Mesenteric fat pad (tissue), 1 donor: ENCODE measurements around the gene MYO1E. TPM values are rescaled to one million over a fixed set of nuclear protein-coding genes. Genes with fewer than 3 reads are reported as not detected.

Experiments used
- DNase-seq: peaks from one replicate; pipeline ENCODE4 v3.0.0-alpha.2; 2020; ENCODE audit warnings: low spot score
- total RNA-seq: library from RNA; stranded (reverse); fragmentation: NEBNext Ultra II Directional; extraction: Animal tissue kit (Norgen Biotek cat#: 25700); gene quantifications from one replicate; pipeline ENCODE4 v1.2.1, GENCODE V29; 2021
- donor health status: DM: yes; HTN: yes; CAD: no.

The MYO1E gene
- total RNA-seq, 1 donor from 2014 or later: 68.7 TPM

GRCh38 chr15:59203008-59203407 is 169.7 kb downstream of the MYO1E start:
- no peak for DNase-seq

- no peak for DNase-seq
These were observed 172.1 kb downstream of the MYO1E start for GRCh38 chr15:59200560-59200959.

DNA sequence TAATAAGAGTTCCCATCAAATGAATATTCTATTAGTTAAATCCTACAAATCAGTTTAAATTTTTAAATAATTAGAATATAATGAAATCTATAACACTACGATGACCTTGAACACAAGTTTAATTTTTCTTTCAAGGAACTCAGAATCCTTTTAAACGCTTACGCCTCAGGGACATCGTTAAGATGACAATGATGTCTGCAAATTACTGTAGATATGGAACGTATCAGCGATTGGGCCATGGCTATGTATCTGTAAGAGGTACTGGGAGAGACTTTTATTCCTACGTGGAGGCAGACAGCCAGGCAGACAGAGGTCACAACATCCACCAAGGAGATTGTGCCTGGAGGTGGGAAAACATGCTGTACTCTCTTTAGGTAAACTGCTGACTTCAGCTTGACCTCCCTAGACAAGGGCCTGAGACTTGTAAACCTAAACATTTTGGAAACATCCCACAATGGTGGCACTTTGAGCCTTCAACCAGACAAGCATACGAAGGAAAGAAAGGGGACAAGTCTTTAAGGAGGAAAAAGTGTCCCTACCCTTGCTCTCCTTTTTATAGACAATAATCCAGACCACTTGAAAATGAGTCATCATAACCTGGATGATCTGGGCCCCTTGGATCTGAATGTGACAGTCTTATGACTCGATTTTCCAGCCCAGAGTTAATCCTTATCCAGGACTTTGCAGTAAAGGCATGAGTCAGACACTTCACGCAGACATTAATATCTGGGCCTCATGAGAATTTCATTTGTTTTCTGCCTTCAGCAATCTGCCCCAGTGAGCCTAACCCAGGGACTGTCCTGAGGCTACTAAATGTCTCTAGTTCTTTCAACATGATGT is 172.8 kb downstream of the MYO1E start:
- no peak for DNase-seq

GRCh38 chr15:59197454-59197853 is 175.2 kb downstream of the MYO1E start:
- no peak for DNase-seq

DNA sequence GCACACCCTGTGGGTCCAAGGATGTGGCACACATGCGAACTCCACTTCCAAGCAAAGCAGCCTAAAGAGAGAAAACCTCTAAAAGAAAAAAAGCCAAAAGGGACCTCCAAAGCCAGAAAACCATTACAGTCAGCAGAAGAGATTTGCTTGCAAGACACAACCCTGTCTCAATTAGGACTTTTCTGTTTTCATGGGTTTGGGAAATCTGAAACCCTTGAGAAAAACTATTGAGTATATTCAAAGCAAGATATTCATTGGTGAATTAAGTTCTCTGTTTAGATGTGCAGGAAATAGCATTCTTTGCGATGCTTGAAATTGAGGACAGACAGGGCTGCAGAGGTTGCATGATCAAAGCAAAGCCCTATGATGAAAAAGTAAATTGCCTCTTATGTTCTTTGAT is 176.3 kb downstream of the MYO1E start:
- DNase-seq: no peak

GRCh38 chr15:59194639-59195325 is 177.9 kb downstream of the MYO1E start:
- DNase-seq: no peak

DNA sequence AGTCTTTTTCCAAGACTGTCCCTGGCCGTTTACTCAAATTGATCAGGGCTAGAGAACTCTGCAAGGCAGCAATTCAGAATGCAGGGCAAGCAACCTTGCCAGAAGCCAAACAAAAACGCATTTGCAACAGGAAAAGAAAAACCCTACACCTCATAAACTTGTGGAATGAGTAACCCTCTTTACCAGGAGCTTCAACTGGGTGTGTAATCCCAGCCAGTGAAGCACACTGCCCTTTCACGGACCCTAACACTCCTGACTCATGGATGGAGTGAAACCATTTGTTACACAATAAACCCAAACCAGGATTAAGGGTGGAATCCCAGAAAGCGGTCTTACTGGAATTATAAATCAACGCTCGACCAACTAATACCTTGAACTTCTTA is 180.8 kb downstream of the MYO1E start:
- no peak for DNase-seq

DNA sequence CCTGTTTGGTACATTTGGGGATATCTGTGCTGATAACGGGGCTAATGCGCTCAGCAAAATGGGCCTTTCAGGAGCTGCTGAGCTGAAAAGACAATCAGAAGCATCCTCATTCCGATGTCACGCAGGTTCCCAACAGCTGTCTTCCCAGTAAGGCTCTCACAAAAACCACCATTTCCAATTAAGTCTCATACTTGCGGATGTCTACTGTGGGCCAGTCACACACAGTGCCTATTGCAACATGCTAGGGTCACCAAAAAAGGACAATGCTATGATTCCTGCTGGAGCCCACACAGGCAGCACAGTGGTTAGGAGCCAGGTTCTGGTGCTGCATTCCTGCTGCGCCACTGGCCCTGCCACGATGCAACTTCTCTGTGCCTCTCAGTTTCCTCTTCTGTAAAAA is 182.4 kb downstream of the MYO1E start:
- DNase-seq: no peak

DNA sequence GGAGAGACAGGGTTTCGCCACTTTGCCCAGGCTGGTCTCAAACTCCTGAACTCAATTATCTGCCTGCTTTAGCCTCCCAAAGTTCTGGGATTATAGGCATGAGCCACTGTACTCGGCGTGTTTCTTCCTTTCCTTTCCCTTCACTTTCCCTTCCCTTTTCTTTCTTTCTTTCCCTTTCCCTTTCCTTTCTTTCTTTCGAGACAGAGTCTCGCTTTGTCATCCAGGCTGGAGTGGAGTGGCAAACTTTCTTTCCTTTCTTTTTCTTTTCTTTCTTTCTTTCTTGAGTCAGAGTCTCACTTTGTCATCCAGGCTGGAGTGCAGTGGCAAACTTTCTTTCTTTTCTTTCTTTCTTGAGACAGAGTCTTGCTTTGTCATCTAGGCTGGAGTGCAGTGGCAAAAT is 183.4 kb downstream of the MYO1E start:
- no peak for DNase-seq

DNA sequence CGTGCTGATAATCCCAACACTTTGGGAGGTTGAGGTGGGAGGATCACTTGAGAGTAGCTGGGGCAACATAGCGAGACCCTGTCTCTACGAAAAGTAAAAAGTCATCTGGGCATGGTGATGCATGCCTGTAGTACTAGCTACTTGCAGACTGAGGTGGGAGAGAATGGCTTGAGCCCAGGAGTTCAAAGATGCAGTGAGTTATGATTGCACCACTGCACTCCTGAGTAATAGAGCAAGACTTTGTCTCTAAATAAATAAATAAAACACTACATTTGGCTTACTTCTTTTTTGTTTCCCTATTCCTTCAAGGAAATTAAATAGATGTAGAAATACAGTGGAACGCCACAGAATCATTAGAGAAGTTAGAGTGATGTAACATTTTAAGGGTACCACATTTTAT is 186.2 kb downstream of the MYO1E start:
- no peak for DNase-seq

- DNase-seq: no peak
These were observed 186.9 kb downstream of the MYO1E start for GRCh38 chr15:59185725-59186124.

DNA sequence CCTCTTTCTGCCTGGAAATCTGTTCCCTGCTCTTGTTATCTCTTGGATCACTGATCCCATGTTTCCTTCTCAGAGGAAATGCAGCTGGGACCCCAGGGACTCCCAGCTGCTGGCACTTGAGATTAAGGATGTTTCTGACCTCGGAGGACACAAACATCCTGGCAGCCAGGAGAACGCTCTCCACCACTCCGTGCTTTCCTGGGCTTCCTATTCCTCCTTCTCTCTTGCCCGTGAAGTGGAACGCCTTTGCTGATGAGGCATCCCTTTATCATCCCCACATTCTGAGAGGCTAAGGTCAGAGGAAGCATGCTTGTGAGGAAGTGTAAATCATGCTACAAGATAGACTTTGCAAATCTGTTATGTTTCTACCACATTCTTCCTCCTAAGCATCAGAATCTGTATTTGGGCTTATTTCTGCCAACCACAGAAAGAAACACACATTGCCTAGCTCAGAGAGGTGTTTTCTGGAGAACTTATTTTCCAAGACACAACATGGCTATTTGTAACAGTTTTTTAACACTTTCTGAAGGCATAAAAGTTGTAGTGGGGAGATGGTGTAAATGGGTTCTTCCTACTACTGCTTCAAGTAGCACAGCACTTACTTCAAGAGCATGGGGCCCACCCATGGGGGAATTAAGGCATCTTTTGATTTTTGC is 191.6 kb downstream of the MYO1E start:
- DNase-seq: no peak

DNA sequence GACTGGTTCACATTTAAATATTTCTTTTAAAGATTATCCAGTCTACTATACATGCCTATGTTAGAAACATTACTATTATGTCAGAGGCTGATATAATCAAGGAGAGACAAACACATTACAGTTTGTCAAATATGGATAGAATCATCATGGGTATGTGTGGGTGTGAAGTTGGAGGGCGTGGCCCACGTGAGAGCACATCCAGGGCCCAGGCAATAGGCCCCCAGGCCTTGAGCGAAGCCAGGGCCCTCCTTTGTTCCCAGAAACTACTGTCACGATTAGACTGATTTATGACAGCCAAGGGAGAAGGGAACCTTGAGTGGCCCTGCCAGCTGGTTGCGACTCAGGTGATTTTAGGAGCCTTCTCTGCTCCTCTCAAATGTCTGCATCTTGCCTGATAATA is 193.0 kb downstream of the MYO1E start:
- DNase-seq: no peak

DNA sequence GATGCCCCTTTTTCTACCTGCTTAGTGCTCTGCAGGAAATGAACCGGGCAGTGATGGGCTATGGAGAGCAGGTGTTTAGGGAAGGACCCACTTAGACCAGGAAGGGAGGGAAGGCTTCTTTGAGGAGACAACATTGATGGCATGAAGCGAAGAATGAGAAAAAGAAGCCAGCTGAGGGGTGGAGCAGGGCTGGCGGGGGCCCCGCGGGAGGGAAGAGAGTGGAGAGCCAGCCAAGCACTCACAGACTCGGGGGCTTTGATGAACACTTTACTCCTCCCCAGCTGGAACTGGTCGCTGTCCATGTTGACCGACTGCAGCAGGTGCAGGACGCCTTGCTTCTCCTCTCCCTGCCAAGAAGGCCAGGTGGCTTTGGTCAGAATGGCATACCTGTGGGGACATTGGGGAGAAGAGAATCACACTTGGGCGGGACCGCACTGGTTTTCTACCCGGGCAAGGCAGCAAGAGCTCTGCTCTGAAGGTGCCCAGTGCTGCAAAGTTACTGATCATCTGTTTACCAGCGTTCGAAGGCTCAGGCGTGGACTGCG is 194.4 kb downstream of the MYO1E start:
- DNase-seq: no peak

GRCh38 chr15:59177317-59177660 is 195.4 kb downstream of the MYO1E start:
- DNase-seq: no peak

DNA sequence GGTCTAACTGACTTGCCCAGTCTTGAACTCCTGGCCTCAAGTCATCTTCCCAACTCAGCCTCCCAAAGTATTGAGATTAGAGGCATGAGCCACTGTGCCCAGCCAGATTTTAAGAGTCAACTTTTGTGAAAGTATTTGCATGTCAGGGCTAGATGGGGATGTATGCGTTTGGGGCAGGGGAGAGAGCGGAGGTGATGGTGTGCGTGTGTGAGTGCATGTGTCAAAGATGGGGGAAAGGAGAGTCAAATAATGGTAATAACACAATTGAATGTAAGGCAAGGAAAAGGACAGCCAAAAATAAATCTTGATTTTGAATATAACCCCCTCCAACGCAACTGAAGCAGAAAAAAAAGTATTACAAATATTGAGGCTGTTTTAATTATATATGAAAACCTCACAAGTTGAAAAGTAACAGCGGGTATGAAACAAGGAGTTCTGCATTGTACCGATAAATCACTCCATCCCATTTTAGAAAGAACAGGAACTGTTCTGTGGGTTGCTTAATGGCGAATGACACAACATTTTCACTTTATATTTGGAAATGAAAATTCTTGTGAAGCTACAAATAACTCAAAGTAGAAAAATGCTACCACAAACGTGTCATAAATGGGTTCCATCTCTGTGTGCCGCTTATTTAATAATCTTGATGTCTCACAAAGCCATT is 195.9 kb downstream of the MYO1E start:
- DNase-seq: no peak

DNA sequence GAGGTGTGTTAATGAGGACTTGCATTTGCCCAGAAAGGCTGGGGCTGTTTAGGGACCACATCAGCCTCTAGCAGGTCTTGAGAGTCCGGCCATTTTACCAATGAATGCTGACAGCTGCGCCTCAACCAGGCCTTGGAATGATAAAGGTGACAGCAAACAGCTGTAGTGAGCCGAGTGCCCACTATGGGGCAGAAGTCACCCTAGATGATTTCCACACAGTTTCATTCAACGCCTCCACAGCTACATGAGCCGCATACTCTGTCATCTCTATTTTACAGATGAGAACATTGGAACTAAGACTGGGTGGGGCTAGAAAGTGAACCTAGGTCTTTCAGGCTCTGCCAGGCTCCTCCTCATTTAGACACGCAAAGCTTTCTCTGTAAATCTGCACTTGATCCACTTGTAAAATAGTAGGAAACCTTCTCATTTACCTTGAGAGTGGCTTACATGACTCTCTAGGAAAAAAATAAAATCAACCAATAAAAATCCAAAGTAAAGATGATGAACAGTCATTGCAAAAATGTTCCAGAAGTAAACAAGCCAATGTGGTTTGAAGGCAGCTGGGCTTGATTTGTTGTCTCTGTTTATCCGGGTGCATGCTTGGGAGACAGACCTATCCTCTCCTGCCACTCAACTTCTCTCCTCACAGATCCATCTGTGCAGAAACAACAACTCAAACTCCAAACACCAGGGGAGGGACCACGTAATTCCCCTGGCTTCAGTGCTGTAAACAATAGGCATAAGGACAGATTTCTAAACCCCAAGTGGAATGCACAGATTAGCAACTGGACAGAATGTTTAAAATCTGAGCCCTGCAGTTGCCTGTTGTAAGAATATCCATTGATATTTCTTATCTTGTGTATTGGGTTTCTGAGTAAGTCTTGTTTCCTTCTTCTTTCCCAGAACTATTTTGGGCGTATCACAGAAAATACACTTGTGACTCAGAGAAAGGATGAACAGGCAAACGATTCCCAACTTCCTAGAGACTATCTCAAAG is 197.5 kb downstream of the MYO1E start:
- no peak for DNase-seq

DNA sequence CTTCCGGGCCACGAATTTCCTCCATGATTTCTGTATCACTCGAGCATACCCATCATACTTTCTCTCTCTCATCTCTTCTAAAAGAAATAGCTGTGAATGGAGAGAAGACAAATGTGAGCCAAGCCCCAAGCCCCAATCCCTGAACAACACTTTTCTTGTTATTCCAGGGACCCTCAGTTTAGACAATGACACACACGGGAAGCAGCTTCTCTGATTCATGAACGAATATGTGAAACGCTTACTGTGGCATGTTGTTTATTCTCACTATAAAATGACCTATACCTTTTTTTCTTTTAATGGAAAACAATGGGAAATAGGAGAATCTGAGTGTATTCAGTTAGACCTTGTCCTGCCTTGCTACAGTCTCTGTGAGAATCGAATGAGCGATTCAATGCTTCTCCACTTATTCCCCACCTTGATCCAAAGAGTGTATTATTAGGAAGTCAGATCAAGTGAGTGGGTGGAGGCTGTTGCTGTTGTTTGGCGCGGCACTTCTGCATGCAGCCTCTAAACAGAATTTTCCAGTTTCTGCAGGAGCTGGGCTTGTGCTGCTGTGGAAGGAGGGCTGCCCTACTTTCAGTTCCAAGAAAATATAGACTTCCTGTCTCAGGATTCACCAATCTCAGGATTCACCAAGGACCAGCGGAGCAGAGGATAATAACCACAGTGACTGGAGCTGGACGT is 198.4 kb downstream of the MYO1E start:
- DNase-seq: no peak

DNA sequence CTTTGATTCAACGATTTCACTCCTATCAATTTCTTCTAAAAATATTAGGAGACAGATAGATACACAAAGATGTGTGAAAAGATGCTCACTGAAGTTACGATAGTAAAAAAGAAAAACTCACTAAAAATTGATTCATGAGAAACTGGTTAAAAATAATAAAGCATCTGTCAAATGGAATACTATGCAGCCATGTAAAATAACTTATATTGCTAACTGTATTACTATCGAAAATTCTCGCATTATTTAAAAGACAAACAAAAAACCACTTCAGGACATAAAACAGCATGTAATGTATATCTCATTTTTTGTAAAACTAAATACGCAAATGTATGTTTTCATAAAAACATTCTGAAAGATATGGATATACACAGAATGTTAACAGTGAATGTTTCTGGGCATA is 199.5 kb downstream of the MYO1E start:
- DNase-seq: no peak
